OCI-LY7 (cell line): Measurements from ENCODE around the gene EIF5AL1. TPM values are rescaled to one million over a fixed set of nuclear protein-coding genes. Genes with fewer than 3 reads are reported as not detected.

Source experiments
- BruUV-seq: library from RNA; stranded (reverse); fragments of 400-500 nt; replicated peaks from 2 replicates; lab custom pipeline; 2021; lab: Mats Ljungman, UMichigan
- CTCF ChIA-PET: fragments of 300-600 bp; sonication (Branson Sonifier 250); formaldehyde crosslinking; loops from one replicate; lab custom pipeline; 2022; ENCODE audit warnings: antibody characterized with exemption; ENCODE audit not compliant: unreplicated experiment; lab: Charles Lee
- POLR2A ChIA-PET: fragments of 300-600 bp; sonication (Branson Sonifier 250); formaldehyde crosslinking; loops from one replicate; lab custom pipeline; 2022; ENCODE audit warnings: antibody characterized with exemption; lab: Charles Lee
- DNase-seq: peaks from one replicate; pipeline ENCODE4 v3.0.0-alpha.2; 2015; ENCODE audit warnings: low spot score
- H2AFZ ChIP-seq: fragments of 200-600 bp; sonication (generic), shearing (Covaris generic); 2 replicates; pipeline ENCODE4 v1.6.1; 2014; ENCODE audit warnings: mild to moderate bottlenecking, antibody characterized with exemption, low read length, moderate library complexity
- H3K27ac ChIP-seq: fragments of 200-600 bp; sonication (generic); 2 replicates; pipeline ENCODE4 v1.5.1; 2014; ENCODE audit warnings: mixed run types, low read depth, mild to moderate bottlenecking, moderate library complexity, low read length, inconsistent platforms; ENCODE audit not compliant: poor library complexity, severe bottlenecking
- H3K36me3 ChIP-seq: fragments of 200-600 bp; sonication (generic); 2 replicates; pipeline ENCODE4 v1.6.1; 2014; ENCODE audit warnings: mild to moderate bottlenecking, antibody characterized with exemption, low read length, moderate library complexity, mixed read lengths; ENCODE audit not compliant: insufficient read depth
- H3K4me1 ChIP-seq: fragments of 200-600 bp; sonication (generic); 2 replicates; pipeline ENCODE4 v1.5.1; 2014; ENCODE audit warnings: mild to moderate bottlenecking, low read length; ENCODE audit not compliant: insufficient read depth, poor library complexity, severe bottlenecking
- H3K4me2 ChIP-seq: fragments of 200-600 bp; sonication (generic); 2 replicates; pipeline ENCODE4 v1.6.1; 2014; ENCODE audit warnings: mild to moderate bottlenecking, low read length
- H3K4me3 ChIP-seq: fragments of 200-600 bp; sonication (generic); 2 replicates; pipeline ENCODE4 v1.5.1; 2014; ENCODE audit warnings: mild to moderate bottlenecking, low read depth, low read length; ENCODE audit not compliant: poor library complexity, severe bottlenecking
- H3K79me2 ChIP-seq: fragments of 200-600 bp; sonication (generic); 2 replicates; pipeline ENCODE4 v1.6.1; 2016; ENCODE audit warnings: low read depth, mild to moderate bottlenecking, low read length, moderate library complexity, mixed read lengths; ENCODE audit not compliant: insufficient read depth
- H3K9me2 ChIP-seq: fragments of 200-600 bp; sonication (generic); 2 replicates; pipeline ENCODE4 v1.6.1; 2016; ENCODE audit warnings: mild to moderate bottlenecking, low read length, mixed read lengths; ENCODE audit not compliant: insufficient read depth
- H3K9me3 ChIP-seq: fragments of 200-600 bp; sonication (generic); 2 replicates; pipeline ENCODE4 v1.6.1; 2014; ENCODE audit warnings: mild to moderate bottlenecking, mixed run types, low read length, mixed read lengths
- H4K20me1 ChIP-seq: fragments of 200-600 bp; sonication (generic); 2 replicates; pipeline ENCODE4 v1.6.1; 2014; ENCODE audit warnings: mild to moderate bottlenecking, antibody characterized with exemption, low read length, moderate library complexity, mixed read lengths; ENCODE audit not compliant: insufficient read depth
- CTCF ChIP-seq: fragments of 200-600 bp; sonication (generic); conservative IDR thresholded peaks from 2 replicates; pipeline ENCODE4 v1.5.1; 2014; ENCODE audit warnings: mild to moderate bottlenecking, antibody characterized with exemption, low read length, moderate library complexity, mixed read lengths
- EZH2phosphoT487 ChIP-seq: fragments of 200-600 bp; sonication (generic); IDR thresholded peaks from 2 replicates; pipeline ENCODE4 v1.6.1; 2018; ENCODE audit warnings: low read depth, borderline replicate concordance, mild to moderate bottlenecking, mixed run types, antibody characterized with exemption, low read length, moderate library complexity, mixed read lengths
- intact Hi-C: fragments of 100-400 bp; cut with micrococcal nuclease; formaldehyde crosslinking; loops from one replicate; pipeline ENCODE4 v1.10.0; 2022; ENCODE audit not compliant: unreplicated experiment
- small RNA-seq: library from RNA; depleted of rRNA; stranded (forward); fragments of <200 nt; gene quantifications from one replicate; pipeline ENCODE3, GENCODE V24; 2014
- total RNA-seq, 2 experiments: library from RNA; depleted of rRNA in 1 of 2; stranded (reverse); fragments of >200 nt in 1 of 2; shearing (Covaris generic) in 1 of 2; gene quantifications; 2 replicates each; pipeline ENCODE4 v1.2.3, GENCODE V29; 2014 to 2022

EIF5AL1 gene
- total RNA-seq, 2 experiments from 2014 or later = 0.38 to 1.5 TPM

GRCh38 chr10:79562135-79562756, 49.9 kb downstream of the EIF5AL1 start:
- TF ChIP-seq EZH2phosphoT487 (no peak), CTCF (peak; percentile 98)
- H3K9me2 ChIP-seq = no peaks in the 10 kb centered on the region
- ChIA-PET POLR2A (no interaction called here), CTCF (no interaction called here)
- H3K4me2 ChIP-seq = no peak overlapping the region
- peaks cover 19% of the 10 kb centered on the region for H3K4me1 ChIP-seq
- H3K27ac ChIP-seq = no peak overlapping the region
- no peaks in the 10 kb centered on the region for H3K79me2 ChIP-seq
- BruUV-seq = no TSS peak
- H2AFZ ChIP-seq = peak overlapping the region; percentile 64; the same call in 1 of the 2 replicates
- H3K4me3 ChIP-seq = no peak overlapping the region
- no peaks in the 10 kb centered on the region for H3K9me3 ChIP-seq
- no peaks in the 10 kb centered on the region for H4K20me1 ChIP-seq
- DNase-seq = peak; percentile 82
- intact Hi-C loops = loop anchor here (1.0 kb wide), 2 partner anchors 46 to 367 kb away; no protein-coding TSS in a partner anchor
- H3K36me3 ChIP-seq = no peaks in the 10 kb centered on the region

DNA sequence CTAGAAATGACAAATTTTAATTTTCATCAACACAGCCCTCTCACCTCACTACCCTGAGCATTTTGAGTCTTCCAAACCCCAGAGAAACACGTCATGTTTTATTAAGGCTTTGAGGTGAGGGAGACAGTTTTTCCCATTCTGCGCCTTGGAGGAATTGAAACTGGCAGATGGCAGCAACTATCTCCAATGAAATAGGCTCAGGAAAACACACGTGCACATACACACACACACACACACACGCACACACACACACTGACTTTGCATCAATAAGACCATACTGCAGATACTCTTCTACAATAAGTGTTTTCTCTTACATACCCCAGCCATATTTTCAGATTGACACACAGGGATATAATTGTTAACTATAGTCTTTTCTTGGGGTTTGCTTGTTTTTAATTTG, 51.1 kb downstream of the EIF5AL1 start:
- TF ChIP-seq CTCF (no peak), EZH2phosphoT487 (no peak)
- no TSS peak for BruUV-seq
- no peaks in the 10 kb centered on the region for H3K9me3 ChIP-seq
- H3K4me2 ChIP-seq = peak overlapping the region; percentile 13; the same call in 1 of the 2 replicates
- no peaks in the 10 kb centered on the region for H3K9me2 ChIP-seq
- H3K4me3 ChIP-seq = no peak overlapping the region
- H3K27ac ChIP-seq = no peak overlapping the region
- peak overlapping the region; percentile 64; the same call in 1 of the 2 replicates for H2AFZ ChIP-seq
- H3K4me1 ChIP-seq = peaks cover 19% of the 10 kb centered on the region
- no peaks in the 10 kb centered on the region for H3K36me3 ChIP-seq
- intact Hi-C loops = no loop called here
- H3K79me2 ChIP-seq = no peaks in the 10 kb centered on the region
- POLR2A ChIA-PET = interaction anchor here (0.7 kb wide), 1 partner anchor 10 kb away, joined by 3 read pairs; no protein-coding TSS in a partner anchor
- H4K20me1 ChIP-seq = no peaks in the 10 kb centered on the region
- CTCF ChIA-PET = no interaction called here
- DNase-seq = peak; percentile 34

Small RNAs within 50 kb of the gene (small RNA-seq; reads per million reads assigned to genes)
- gene BX248123.2 (not detected), gene RPS12P18 (not detected)

Other genes with a start within 250 kb of the EIF5AL1 start
- gene PPIF, start 165.1 kb upstream of the EIF5AL1 start, total RNA-seq (2014; rRNA removed; shearing (Covaris generic)) = 44.8 and 55.7 TPM in 2 replicates
- gene PPIF, start 165.1 kb upstream of the EIF5AL1 start, total RNA-seq (2022) = 103 and 121 TPM in 2 replicates
- 0.95 and 0.98 TPM in 2 replicates for gene ZCCHC24, start 66.9 kb upstream of the EIF5AL1 start, total RNA-seq (2014; rRNA removed; shearing (Covaris generic))
- 2.2 and 3.7 TPM in 2 replicates for gene ZCCHC24, start 66.9 kb upstream of the EIF5AL1 start, total RNA-seq (2022)
- not detected in 2 replicates for gene SFTPA2, start 47.9 kb downstream of the EIF5AL1 start, total RNA-seq (2014; rRNA removed; shearing (Covaris generic))
- not detected in 2 replicates for gene SFTPA2, start 47.9 kb downstream of the EIF5AL1 start, total RNA-seq (2022)
- not detected in 2 replicates for gene SFTPA1, start 98.4 kb downstream of the EIF5AL1 start, total RNA-seq (2014; rRNA removed; shearing (Covaris generic))
- not detected in 2 replicates for gene SFTPA1, start 98.4 kb downstream of the EIF5AL1 start, total RNA-seq (2022)
- gene NUTM2B, start 190.7 kb downstream of the EIF5AL1 start, total RNA-seq (2014; rRNA removed; shearing (Covaris generic)) = 0.06 TPM in 1 of 2 replicates, not detected in the other
- 0.91 and 1.4 TPM in 2 replicates for gene NUTM2B, start 190.7 kb downstream of the EIF5AL1 start, total RNA-seq (2022)